Duodenal mucosa (tissue), 2 donors: ENCODE results near the gene SMAD6.

ENCODE experiments used
- H3K27ac ChIP-seq: one replicate; pipeline ENCODE4 v1.7.0; 2013; ENCODE audit warnings: low read depth, low read length
- H3K27me3 ChIP-seq, 2 donors: one replicate each; pipeline ENCODE4 v1.7.0; 2013; ENCODE audit warnings: low read length in 2 of 2, control low read depth in 1 of 2; ENCODE audit not compliant: insufficient read depth in 2 of 2, control insufficient read depth in 1 of 2
- H3K36me3 ChIP-seq, 2 donors: one replicate each; pipeline ENCODE4 v1.7.0; 2013; ENCODE audit warnings: low read length in 2 of 2, control low read depth in 1 of 2; ENCODE audit not compliant: insufficient read depth in 2 of 2, control insufficient read depth in 1 of 2
- H3K4me1 ChIP-seq, 2 donors: one replicate each; pipeline ENCODE4 v1.7.0; 2013; ENCODE audit warnings: low read length in 2 of 2, control low read depth in 1 of 2; ENCODE audit not compliant: insufficient read depth in 2 of 2, control insufficient read depth in 1 of 2
- H3K4me3 ChIP-seq, 2 donors: one replicate each; pipeline ENCODE4 v1.7.0; 2013; ENCODE audit warnings: low read length in 2 of 2, low read depth in 1 of 2
- H3K9ac ChIP-seq, 2 donors: one replicate each; pipeline ENCODE4 v1.7.0; 2013; ENCODE audit warnings: low read length in 2 of 2, low read depth in 1 of 2
- H3K9me3 ChIP-seq, 2 donors: one replicate each; pipeline ENCODE4 v1.7.0; 2013; ENCODE audit warnings: low read length in 2 of 2, control low read depth in 1 of 2; ENCODE audit not compliant: control insufficient read depth in 1 of 2

SMAD6 gene

GRCh38 chr15:66709884-66710283, 7.8 kb downstream of the SMAD6 start:
- H3K4me1 ChIP-seq = peaks cover 41 to 49% of the 10 kb centered on the region in 2 donors

GRCh38 chr15:66711260-66711659, 9.2 kb downstream of the SMAD6 start:
- Histone ChIP-seq H3K9ac (no peak overlapping the region), H3K27ac (no peak overlapping the region), H3K4me1 (peaks cover 46 to 49% of the 10 kb centered on the region in 2 donors), H3K36me3 (peaks cover 0 to 6% of the 10 kb centered on the region in 2 donors), H3K4me3 (no peak overlapping the region), H3K9me3 (no peaks in the 10 kb centered on the region), H3K27me3 (no peaks in the 10 kb centered on the region)

More at GRCh38 chr15:66709884-66710283, 7.8 kb downstream of the SMAD6 start:
- no peak overlapping the region for H3K27ac ChIP-seq
- no peak overlapping the region for H3K9ac ChIP-seq
- peaks cover 0 to 4% of the 10 kb centered on the region in 2 donors for H3K36me3 ChIP-seq
- no peak overlapping the region for H3K4me3 ChIP-seq
- no peaks in the 10 kb centered on the region for H3K27me3 ChIP-seq
- no peaks in the 10 kb centered on the region for H3K9me3 ChIP-seq

DNA sequence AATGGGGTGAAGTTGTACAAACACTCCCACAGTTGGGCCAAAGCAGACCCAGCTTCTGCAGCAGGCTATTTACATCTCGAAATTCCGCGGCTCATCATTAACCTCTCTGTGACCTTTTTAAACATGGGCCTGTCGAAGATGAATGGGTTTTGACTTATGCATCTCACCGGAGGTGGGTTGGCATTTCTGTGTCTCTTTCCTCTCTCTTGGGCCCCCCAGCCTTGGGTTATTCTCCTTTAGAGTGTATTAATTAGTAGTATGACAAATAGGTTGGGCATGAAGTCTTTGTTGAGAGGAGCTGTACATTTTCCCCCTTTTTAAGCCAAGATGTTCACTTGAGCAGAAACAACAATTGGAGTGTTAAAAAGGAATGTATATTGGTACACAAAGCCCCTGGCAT, 9.8 kb downstream of the SMAD6 start:
- no peak overlapping the region for H3K27ac ChIP-seq
- H3K9ac ChIP-seq = no peak overlapping the region
- H3K4me3 ChIP-seq = no peak overlapping the region
- H3K4me1 ChIP-seq = peaks cover 46 to 49% of the 10 kb centered on the region in 2 donors
- H3K36me3 ChIP-seq = peaks cover 0 to 12% of the 10 kb centered on the region in 2 donors
- H3K9me3 ChIP-seq = no peaks in the 10 kb centered on the region
- H3K27me3 ChIP-seq = no peaks in the 10 kb centered on the region

- H3K27ac ChIP-seq = no peak overlapping the region
- no peaks in the 10 kb centered on the region for H3K9me3 ChIP-seq
- H3K4me1 ChIP-seq = peaks cover 40 to 48% of the 10 kb centered on the region in 2 donors
- no peak overlapping the region for H3K9ac ChIP-seq
- H3K4me3 ChIP-seq = no peak overlapping the region
- H3K27me3 ChIP-seq = no peaks in the 10 kb centered on the region
- peaks cover 7 to 26% of the 10 kb centered on the region in 2 donors for H3K36me3 ChIP-seq
These were observed 11.9 kb downstream of the SMAD6 start for GRCh38 chr15:66713843-66714508.

DNA sequence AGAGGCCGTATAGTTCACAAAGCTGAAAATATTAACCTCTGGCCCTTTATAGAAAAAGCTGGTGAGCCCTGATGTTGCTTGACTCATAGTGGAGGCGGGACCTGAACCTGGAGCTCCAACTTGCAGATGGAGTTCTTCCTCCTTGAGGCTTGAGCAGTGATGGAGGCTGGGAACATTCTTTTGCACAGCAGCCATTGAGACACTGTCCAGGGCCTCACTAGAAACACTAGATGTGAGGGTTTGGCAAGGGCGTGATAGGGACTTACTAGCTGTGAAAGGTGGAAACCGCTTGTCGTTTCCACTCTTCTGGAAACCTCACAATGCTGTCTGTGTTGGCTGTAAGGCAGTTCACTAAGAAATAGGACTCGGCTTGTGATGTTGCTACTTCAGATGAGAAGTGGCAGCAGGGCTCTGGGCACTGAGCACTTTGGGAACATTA, 12.5 kb downstream of the SMAD6 start:
- no peaks in the 10 kb centered on the region for H3K27me3 ChIP-seq
- no peak overlapping the region for H3K9ac ChIP-seq
- H3K27ac ChIP-seq = no peak overlapping the region
- no peaks in the 10 kb centered on the region for H3K9me3 ChIP-seq
- no peak overlapping the region for H3K4me3 ChIP-seq
- peaks cover 40 to 47% of the 10 kb centered on the region in 2 donors for H3K4me1 ChIP-seq
- H3K36me3 ChIP-seq = peaks cover 8 to 28% of the 10 kb centered on the region in 2 donors

GRCh38 chr15:66715181-66715624, 13.2 kb downstream of the SMAD6 start:
- Histone ChIP-seq H3K27ac (no peak overlapping the region), H3K4me1 (peaks cover 36 to 43% of the 10 kb centered on the region in 2 donors), H3K27me3 (no peaks in the 10 kb centered on the region), H3K9me3 (no peaks in the 10 kb centered on the region), H3K4me3 (no peak overlapping the region), H3K9ac (no peak overlapping the region), H3K36me3 (peaks cover 8 to 28% of the 10 kb centered on the region in 2 donors)

- no peaks in the 10 kb centered on the region for H3K27me3 ChIP-seq
- no peak overlapping the region for H3K4me3 ChIP-seq
- H3K9ac ChIP-seq = no peak overlapping the region
- no peaks in the 10 kb centered on the region for H3K9me3 ChIP-seq
- peaks cover 33 to 40% of the 10 kb centered on the region in 2 donors for H3K4me1 ChIP-seq
- peaks cover 8 to 34% of the 10 kb centered on the region in 2 donors for H3K36me3 ChIP-seq
- H3K27ac ChIP-seq = no peak overlapping the region
These were observed 14.0 kb downstream of the SMAD6 start for GRCh38 chr15:66715720-66716655.

DNA sequence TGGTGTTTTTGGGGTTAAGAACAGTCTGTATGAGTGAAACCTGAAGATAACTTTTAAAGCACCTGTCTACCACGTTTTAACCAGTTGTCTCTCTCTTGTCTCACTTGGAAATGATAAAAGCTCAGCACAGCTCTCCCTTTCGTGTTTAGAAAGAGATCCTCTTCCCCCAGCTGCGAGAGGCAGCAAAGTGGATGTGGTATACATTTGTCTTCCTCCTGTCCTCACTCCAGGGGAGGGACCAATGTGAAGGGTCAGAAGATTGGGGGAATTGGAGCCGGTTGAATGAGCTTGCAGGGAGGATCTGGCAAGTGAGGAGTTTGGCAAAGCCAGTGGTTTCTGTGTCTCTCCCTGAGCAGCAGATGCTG, 14.6 kb downstream of the SMAD6 start:
- peaks cover 8 to 40% of the 10 kb centered on the region in 2 donors for H3K36me3 ChIP-seq
- no peak overlapping the region for H3K27ac ChIP-seq
- H3K4me3 ChIP-seq = no peak overlapping the region
- H3K9ac ChIP-seq = no peak overlapping the region
- H3K9me3 ChIP-seq = no peaks in the 10 kb centered on the region
- H3K27me3 ChIP-seq = no peaks in the 10 kb centered on the region
- peaks cover 33 to 40% of the 10 kb centered on the region in 2 donors for H3K4me1 ChIP-seq

DNA sequence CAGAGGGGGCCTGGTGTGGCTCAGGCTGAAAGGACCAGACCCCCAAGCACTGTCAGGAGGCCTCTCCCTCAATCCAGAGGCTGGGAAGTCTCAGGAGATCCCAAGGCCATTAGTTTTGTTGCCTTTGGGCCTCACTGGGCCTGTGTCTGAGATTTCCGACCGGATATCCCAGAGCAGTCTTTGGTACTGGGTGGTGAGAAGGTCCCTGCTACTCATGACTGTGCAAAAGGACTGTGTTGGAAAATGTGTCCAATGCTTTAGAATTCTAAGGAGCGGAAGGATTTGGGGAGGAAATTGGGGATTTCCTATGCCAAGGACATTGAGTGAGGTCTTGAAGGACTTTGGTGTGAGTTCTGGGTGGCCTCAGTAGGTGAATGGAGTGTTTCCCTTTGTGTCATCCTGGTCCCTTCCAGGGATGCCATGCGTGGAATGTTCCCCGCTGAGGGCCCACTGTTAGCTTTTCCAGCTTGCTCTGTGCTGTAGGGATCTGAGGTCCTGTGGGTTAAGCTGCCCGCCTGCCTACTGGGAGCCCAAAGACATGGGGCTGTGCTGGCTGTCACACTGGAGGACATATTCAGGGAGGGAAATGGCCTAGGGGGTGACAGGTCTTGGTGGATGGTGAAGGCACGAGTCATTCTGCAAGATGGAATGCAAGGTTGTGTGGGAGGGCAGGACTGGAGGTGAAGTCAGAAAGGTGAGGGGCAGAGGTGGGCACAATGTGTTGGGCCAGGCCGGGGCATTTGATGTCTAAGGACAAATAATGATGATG, 16.4 kb downstream of the SMAD6 start:
- Histone ChIP-seq H3K36me3 (peaks cover 8 to 41% of the 10 kb centered on the region in 2 donors), H3K4me3 (no peak overlapping the region), H3K27me3 (no peaks in the 10 kb centered on the region), H3K9me3 (no peaks in the 10 kb centered on the region), H3K9ac (no peak overlapping the region), H3K27ac (no peak overlapping the region), H3K4me1 (peaks cover 33 to 40% of the 10 kb centered on the region in 2 donors)
